ENCODE data around the gene ADAM22. TPM values are rescaled to one million over a fixed set of nuclear protein-coding genes. Genes with fewer than 3 reads are reported as not detected.
"Not testable (repeated sequence)": the region's sequence is repeated elsewhere in the genome, so short reads cannot be mapped to it uniquely, and the experiment has no call there.

The ADAM22 gene
- total and polyA plus RNA-seq, 4 donors: 27.2 to 178 (median 44.1) TPM

- H3K27ac ChIP-seq (ENCODE audit: low read depth, low read length); H3K27me3 ChIP-seq (ENCODE audit: control insufficient read depth, insufficient read depth, low read length); H3K36me3 ChIP-seq (ENCODE audit: control insufficient read depth, insufficient read depth, low read length); DNase-seq (ENCODE audit: low read depth in 4 of 6, low spot score in 6 of 6); H3K4me3 ChIP-seq (ENCODE audit: low read depth, low read length); H3K4me1 ChIP-seq (ENCODE audit: control insufficient read depth, insufficient read depth, low read length); H3K9me3 ChIP-seq (ENCODE audit: control insufficient read depth, insufficient read depth, low read length): not testable (repeated sequence)
These were observed 11.9 kb downstream of the ADAM22 start for GRCh38 chr7:87945926-87946325.

DNA sequence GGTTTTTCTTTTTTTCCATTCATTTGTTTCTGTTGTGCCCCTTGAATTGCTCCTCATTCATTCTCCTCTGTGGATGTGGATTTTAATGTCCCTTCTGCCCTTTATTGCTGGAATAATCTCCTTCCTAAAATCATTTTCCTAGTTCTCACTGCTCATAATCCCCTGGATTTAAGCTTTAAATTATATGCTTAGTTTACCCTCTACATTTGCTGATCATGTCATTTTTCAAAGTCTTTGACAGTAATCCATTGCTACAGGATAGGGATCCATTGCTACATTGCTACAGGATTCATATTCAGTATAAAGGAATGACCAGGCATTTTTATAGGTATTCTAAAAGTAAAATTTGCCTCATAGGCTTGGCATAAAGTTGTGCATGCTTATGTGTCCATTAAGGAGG is 14.3 kb downstream of the ADAM22 start:
- Histone ChIP-seq H3K4me1 (ENCODE audit: control insufficient read depth, insufficient read depth, low read length) (no peaks in the 10 kb centered on the region), H3K4me3 (ENCODE audit: low read depth, low read length) (no peak overlapping the region), H3K9me3 (ENCODE audit: control insufficient read depth, insufficient read depth, low read length) (no peaks in the 10 kb centered on the region), H3K27ac (ENCODE audit: low read depth, low read length) (no peak overlapping the region), H3K36me3 (ENCODE audit: control insufficient read depth, insufficient read depth, low read length) (no peaks in the 10 kb centered on the region), H3K27me3 (ENCODE audit: control insufficient read depth, insufficient read depth, low read length) (no peaks in the 10 kb centered on the region)
- no peak for DNase-seq (ENCODE audit: low read depth in 4 of 6, low spot score in 6 of 6)

- H3K27ac ChIP-seq (ENCODE audit: low read depth, low read length): no peak overlapping the region
- peaks cover 1% of the 10 kb centered on the region for H3K9me3 ChIP-seq (ENCODE audit: control insufficient read depth, insufficient read depth, low read length)
- DNase-seq (ENCODE audit: low read depth in 4 of 6, low spot score in 6 of 6): no peak
- H3K27me3 ChIP-seq (ENCODE audit: control insufficient read depth, insufficient read depth, low read length): no peaks in the 10 kb centered on the region
- no peaks in the 10 kb centered on the region for H3K4me1 ChIP-seq (ENCODE audit: control insufficient read depth, insufficient read depth, low read length)
- no CpG with 5 or more reads among the region's 3 CpGs for WGBS (ENCODE audit: insufficient coverage)
- no peaks in the 10 kb centered on the region for H3K36me3 ChIP-seq (ENCODE audit: control insufficient read depth, insufficient read depth, low read length)
- H3K4me3 ChIP-seq (ENCODE audit: low read depth, low read length): no peak overlapping the region
These were observed 25.3 kb downstream of the ADAM22 start for GRCh38 chr7:87959336-87959735.

DNA sequence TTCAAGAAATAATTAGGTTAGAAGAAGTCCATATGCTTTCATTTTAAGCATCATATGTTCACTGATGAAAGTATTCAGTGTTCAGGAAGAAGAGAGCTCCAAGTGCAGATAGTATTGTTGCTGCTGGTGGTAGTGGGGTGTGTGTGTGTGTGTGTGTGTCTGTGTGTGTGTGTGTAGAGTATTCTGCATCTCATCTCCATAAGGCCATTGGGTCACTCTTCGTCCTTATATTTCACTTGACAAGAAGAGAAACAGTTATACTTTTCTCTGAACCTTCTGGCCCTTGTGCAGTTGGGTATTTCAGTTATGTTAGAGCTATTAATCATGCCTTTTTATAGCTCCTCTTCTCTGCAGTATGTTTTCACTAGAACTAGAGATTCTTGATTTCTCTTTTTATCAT is 26.2 kb downstream of the ADAM22 start:
- H3K27me3 ChIP-seq (ENCODE audit: control insufficient read depth, insufficient read depth, low read length): no peaks in the 10 kb centered on the region
- no CpG with 5 or more reads among the region's 1 CpG for WGBS (ENCODE audit: insufficient coverage)
- no peak overlapping the region for H3K4me3 ChIP-seq (ENCODE audit: low read depth, low read length)
- H3K4me1 ChIP-seq (ENCODE audit: control insufficient read depth, insufficient read depth, low read length): no peaks in the 10 kb centered on the region
- DNase-seq (ENCODE audit: low read depth in 4 of 6, low spot score in 6 of 6): no peak
- H3K9me3 ChIP-seq (ENCODE audit: control insufficient read depth, insufficient read depth, low read length): peaks cover 1% of the 10 kb centered on the region
- H3K27ac ChIP-seq (ENCODE audit: low read depth, low read length): no peak overlapping the region
- H3K36me3 ChIP-seq (ENCODE audit: control insufficient read depth, insufficient read depth, low read length): no peaks in the 10 kb centered on the region

DNA sequence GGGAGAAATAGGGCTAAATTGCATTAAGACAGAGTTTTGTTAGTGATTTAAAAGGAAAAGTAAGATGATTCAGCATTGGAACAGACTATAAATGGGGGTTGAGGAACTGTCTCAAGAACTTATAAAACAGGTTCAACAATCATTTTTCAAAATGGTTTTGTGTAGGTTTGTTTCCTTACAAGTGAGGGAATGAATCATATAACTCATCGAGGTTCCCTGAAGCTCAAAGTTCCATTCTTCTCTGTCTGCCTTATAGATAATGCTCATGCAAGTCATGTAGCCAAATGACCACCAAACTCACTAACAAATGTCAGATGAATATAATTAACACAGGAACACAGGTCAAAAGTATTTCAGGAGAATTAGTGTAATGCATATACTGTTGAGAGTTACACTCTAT is 27.7 kb downstream of the ADAM22 start:
- Histone ChIP-seq H3K27ac (ENCODE audit: low read depth, low read length) (no peak overlapping the region), H3K4me1 (ENCODE audit: control insufficient read depth, insufficient read depth, low read length) (no peaks in the 10 kb centered on the region), H3K9me3 (ENCODE audit: control insufficient read depth, insufficient read depth, low read length) (no peaks in the 10 kb centered on the region), H3K36me3 (ENCODE audit: control insufficient read depth, insufficient read depth, low read length) (no peaks in the 10 kb centered on the region), H3K4me3 (ENCODE audit: low read depth, low read length) (no peak overlapping the region), H3K27me3 (ENCODE audit: control insufficient read depth, insufficient read depth, low read length) (no peaks in the 10 kb centered on the region)
- no peak for DNase-seq (ENCODE audit: low read depth in 4 of 6, low spot score in 6 of 6)
- no CpG with 5 or more reads among the region's 1 CpG for WGBS (ENCODE audit: insufficient coverage)

DNA sequence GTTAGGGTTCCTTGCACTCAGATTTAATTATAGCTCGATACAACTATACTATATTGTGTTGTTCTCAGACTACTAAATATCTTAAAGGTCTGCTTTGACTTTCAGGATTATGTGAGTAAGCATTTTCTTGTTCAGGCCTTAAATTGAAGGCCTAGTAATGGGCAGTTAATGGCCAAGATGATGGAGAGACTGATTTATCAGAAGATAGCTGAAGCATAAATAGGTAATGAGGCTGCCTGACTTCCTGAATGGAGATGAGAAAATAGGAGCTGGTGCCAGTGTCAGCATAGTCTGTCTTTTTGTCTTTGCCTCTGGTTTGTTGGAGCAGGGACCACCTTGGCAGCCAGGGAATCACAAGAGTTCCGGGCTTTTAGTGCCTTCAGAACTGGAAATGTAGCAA is 32.2 kb downstream of the ADAM22 start:
- H3K36me3 ChIP-seq (ENCODE audit: control insufficient read depth, insufficient read depth, low read length): no peaks in the 10 kb centered on the region
- peak in 1 of 6 donors; percentile 29 for DNase-seq (ENCODE audit: low read depth in 4 of 6, low spot score in 6 of 6)
- no peaks in the 10 kb centered on the region for H3K27me3 ChIP-seq (ENCODE audit: control insufficient read depth, insufficient read depth, low read length)
- H3K27ac ChIP-seq (ENCODE audit: low read depth, low read length): no peak overlapping the region
- H3K4me3 ChIP-seq (ENCODE audit: low read depth, low read length): no peak overlapping the region
- H3K4me1 ChIP-seq (ENCODE audit: control insufficient read depth, insufficient read depth, low read length): no peaks in the 10 kb centered on the region
- H3K9me3 ChIP-seq (ENCODE audit: control insufficient read depth, insufficient read depth, low read length): no peaks in the 10 kb centered on the region
- 83% methylated on average over 1 of the region's 2 CpGs for WGBS (ENCODE audit: insufficient coverage)

- no peak for DNase-seq (ENCODE audit: low read depth in 4 of 6, low spot score in 6 of 6)
- no peaks in the 10 kb centered on the region for H3K36me3 ChIP-seq (ENCODE audit: control insufficient read depth, insufficient read depth, low read length)
- no peaks in the 10 kb centered on the region for H3K9me3 ChIP-seq (ENCODE audit: control insufficient read depth, insufficient read depth, low read length)
- no peaks in the 10 kb centered on the region for H3K27me3 ChIP-seq (ENCODE audit: control insufficient read depth, insufficient read depth, low read length)
- H3K4me1 ChIP-seq (ENCODE audit: control insufficient read depth, insufficient read depth, low read length): no peaks in the 10 kb centered on the region
- H3K27ac ChIP-seq (ENCODE audit: low read depth, low read length): no peak overlapping the region
- H3K4me3 ChIP-seq (ENCODE audit: low read depth, low read length): no peak overlapping the region
- WGBS (ENCODE audit: insufficient coverage): 100% methylated on average over 1 of the region's 1 CpG
These were observed 34.0 kb downstream of the ADAM22 start for GRCh38 chr7:87968021-87968420.

DNA sequence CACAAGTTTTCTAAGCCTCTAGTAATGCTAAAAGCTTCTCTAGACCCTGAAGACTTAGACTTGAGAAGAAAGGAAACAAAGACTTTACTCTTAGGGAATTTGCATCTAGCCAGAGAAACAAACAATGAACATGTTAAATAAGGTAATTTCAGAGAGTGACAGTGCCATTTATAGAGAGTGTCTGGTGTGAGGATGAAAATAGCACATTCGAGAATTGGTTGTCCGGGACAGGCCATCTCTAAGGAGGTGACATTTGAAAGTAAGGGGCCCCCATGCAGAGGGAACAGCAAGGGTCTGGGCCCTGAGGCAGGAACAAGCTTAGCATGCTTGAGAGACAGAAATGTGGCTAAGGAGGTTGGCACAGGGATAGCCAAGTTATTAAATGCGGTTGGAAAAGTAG is 48.1 kb downstream of the ADAM22 start:
- Histone ChIP-seq H3K4me3 (ENCODE audit: low read depth, low read length) (no peak overlapping the region), H3K4me1 (ENCODE audit: control insufficient read depth, insufficient read depth, low read length) (no peaks in the 10 kb centered on the region), H3K27me3 (ENCODE audit: control insufficient read depth, insufficient read depth, low read length) (no peaks in the 10 kb centered on the region), H3K9me3 (ENCODE audit: control insufficient read depth, insufficient read depth, low read length) (no peaks in the 10 kb centered on the region), H3K36me3 (ENCODE audit: control insufficient read depth, insufficient read depth, low read length) (no peaks in the 10 kb centered on the region), H3K27ac (ENCODE audit: low read depth, low read length) (no peak overlapping the region)
- WGBS (ENCODE audit: insufficient coverage): 37% methylated on average over 2 of the region's 3 CpGs
- DNase-seq (ENCODE audit: low read depth in 4 of 6, low spot score in 6 of 6): no peak

DNA sequence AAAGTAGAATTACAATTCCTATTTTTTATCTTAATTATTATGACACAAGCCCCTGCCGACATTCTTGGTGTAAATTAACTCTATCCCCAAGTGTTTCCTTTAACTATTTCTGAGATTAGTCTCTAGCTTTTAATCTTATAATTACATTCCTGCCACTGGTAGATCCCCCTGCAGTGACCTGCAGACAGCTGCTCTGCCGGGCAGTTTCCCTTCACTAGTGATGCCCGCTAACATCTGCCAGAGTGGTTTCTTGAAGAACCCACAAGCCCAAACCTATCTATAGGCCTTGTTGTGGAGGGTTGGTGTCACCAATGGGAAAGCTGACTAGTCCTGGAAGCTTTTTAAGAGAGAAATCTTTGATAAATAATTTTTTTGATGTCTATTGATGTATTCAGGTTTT is 50.0 kb downstream of the ADAM22 start:
- no peak overlapping the region for H3K4me3 ChIP-seq (ENCODE audit: low read depth, low read length)
- no peak overlapping the region for H3K27ac ChIP-seq (ENCODE audit: low read depth, low read length)
- no peaks in the 10 kb centered on the region for H3K9me3 ChIP-seq (ENCODE audit: control insufficient read depth, insufficient read depth, low read length)
- no peak for DNase-seq (ENCODE audit: low read depth in 4 of 6, low spot score in 6 of 6)
- WGBS (ENCODE audit: insufficient coverage): 80% methylated on average over 1 of the region's 3 CpGs
- no peaks in the 10 kb centered on the region for H3K36me3 ChIP-seq (ENCODE audit: control insufficient read depth, insufficient read depth, low read length)
- H3K4me1 ChIP-seq (ENCODE audit: control insufficient read depth, insufficient read depth, low read length): no peaks in the 10 kb centered on the region
- no peaks in the 10 kb centered on the region for H3K27me3 ChIP-seq (ENCODE audit: control insufficient read depth, insufficient read depth, low read length)

GRCh38 chr7:87993269-87993668 is 59.2 kb downstream of the ADAM22 start:
- DNase-seq (ENCODE audit: low read depth in 4 of 6, low spot score in 6 of 6): no peak
- Histone ChIP-seq H3K9me3 (ENCODE audit: control insufficient read depth, insufficient read depth, low read length) (no peaks in the 10 kb centered on the region), H3K27me3 (ENCODE audit: control insufficient read depth, insufficient read depth, low read length) (no peaks in the 10 kb centered on the region), H3K4me3 (ENCODE audit: low read depth, low read length) (no peak overlapping the region), H3K27ac (ENCODE audit: low read depth, low read length) (no peak overlapping the region), H3K4me1 (ENCODE audit: control insufficient read depth, insufficient read depth, low read length) (no peaks in the 10 kb centered on the region), H3K36me3 (ENCODE audit: control insufficient read depth, insufficient read depth, low read length) (no peaks in the 10 kb centered on the region)

GRCh38 chr7:87999261-87999660 is 65.2 kb downstream of the ADAM22 start:
- no peaks in the 10 kb centered on the region for H3K36me3 ChIP-seq (ENCODE audit: control insufficient read depth, insufficient read depth, low read length)
- no peaks in the 10 kb centered on the region for H3K4me1 ChIP-seq (ENCODE audit: control insufficient read depth, insufficient read depth, low read length)
- H3K27me3 ChIP-seq (ENCODE audit: control insufficient read depth, insufficient read depth, low read length): no peaks in the 10 kb centered on the region
- WGBS (ENCODE audit: insufficient coverage): no CpG with 5 or more reads among the region's 1 CpG
- H3K4me3 ChIP-seq (ENCODE audit: low read depth, low read length): no peak overlapping the region
- DNase-seq (ENCODE audit: low read depth in 4 of 6, low spot score in 6 of 6): no peak
- no peak overlapping the region for H3K27ac ChIP-seq (ENCODE audit: low read depth, low read length)
- no peaks in the 10 kb centered on the region for H3K9me3 ChIP-seq (ENCODE audit: control insufficient read depth, insufficient read depth, low read length)

All from spinal cord (tissue), 10 donors.